HG03196 (cell line): ENCODE data around the gene LZTR1.
"Not testable (repeated sequence)": the region's sequence is repeated elsewhere in the genome, so short reads cannot be mapped to it uniquely, and the experiment has no call there.

Experiments used
- ATAC-seq: cut with Tn5 transposase; IDR thresholded peaks from one replicate; pipeline ENCODE4 v1.9.1; 2021; ENCODE audit not compliant: unreplicated experiment

The LZTR1 gene

GRCh38 chr22:21032037-21032867, 50.2 kb downstream of the LZTR1 start, which contains the start of gene SLC7A4:
Gene SLC7A4, minus strand, starts transcription at chr22:21032561. Its CDS starts 749 bp downstream, at chr22:21031812.
- ATAC-seq: no peak

GRCh38 chr22:21032868-21033688, 51.0 kb downstream of the LZTR1 start:
- no peak for ATAC-seq

GRCh38 chr22:21033895-21034294, 51.8 kb downstream of the LZTR1 start:
- ATAC-seq: no peak

- no peak for ATAC-seq
Measured at GRCh38 chr22:21034989-21035388, 52.9 kb downstream of the LZTR1 start.

- no peak for ATAC-seq
Measured at GRCh38 chr22:21038405-21038804, 56.3 kb downstream of the LZTR1 start.

GRCh38 chr22:21039158-21039557, 57.1 kb downstream of the LZTR1 start:
- not testable (repeated sequence) for ATAC-seq

GRCh38 chr22:21041937-21042336, 59.8 kb downstream of the LZTR1 start:
- ATAC-seq: no peak

- no peak for ATAC-seq
Measured at GRCh38 chr22:21042978-21043859, 61.1 kb downstream of the LZTR1 start.

GRCh38 chr22:21043860-21044535, 61.9 kb downstream of the LZTR1 start:
- ATAC-seq: no peak

- ATAC-seq: no peak
Measured at GRCh38 chr22:21044931-21045584, 63.0 kb downstream of the LZTR1 start.

- ATAC-seq: no peak
Measured at GRCh38 chr22:21045585-21046294, 63.6 kb downstream of the LZTR1 start, which contains the start of gene LRRC74B. Gene LRRC74B, plus strand, starts transcription at chr22:21045946. Its CDS starts 41 bp downstream, at chr22:21045987.

GRCh38 chr22:21047035-21047661, 65.1 kb downstream of the LZTR1 start:
- ATAC-seq: no peak

- no peak for ATAC-seq
Measured at GRCh38 chr22:21047730-21048129, 65.6 kb downstream of the LZTR1 start.

- not testable (repeated sequence) for ATAC-seq
Measured at GRCh38 chr22:21048448-21048847, 66.4 kb downstream of the LZTR1 start.
